Aorta (tissue), 5 donors: ENCODE results near the gene TNFRSF1A. TPM values are rescaled to one million over a fixed set of nuclear protein-coding genes. Genes with fewer than 3 reads are reported as not detected.

Experiments used
- ATAC-seq: fragments of 200-7000 bp; cut with Tn5 transposase; one replicate; pipeline ENCODE4 v1.9.1; 2022; ENCODE audit warnings: moderate library complexity; ENCODE audit not compliant: low FRiP score
- DNase-seq, 2 donors: peaks; one replicate each; pipeline ENCODE4 v3.0.0-alpha.2; 2020
- H3K27ac ChIP-seq, 2 donors: one replicate each; pipeline ENCODE4 v1.5.1; 2013; ENCODE audit warnings: low read length in 2 of 2, mild to moderate bottlenecking in 2 of 2, moderate library complexity in 2 of 2, control low read depth in 1 of 2, inconsistent platforms in 1 of 2, low read depth in 1 of 2
- H3K27me3 ChIP-seq, 2 donors: one replicate each; pipeline ENCODE4 v1.6.1; 2013; ENCODE audit warnings: control low read depth in 1 of 2, low read length in 1 of 2, mild to moderate bottlenecking in 1 of 2, moderate library complexity in 1 of 2; ENCODE audit not compliant: insufficient read depth in 2 of 2, control insufficient read depth in 1 of 2
- H3K36me3 ChIP-seq, 2 donors: one replicate each; pipeline ENCODE4 v1.6.1; 2013; ENCODE audit warnings: control low read depth in 1 of 2, low read length in 1 of 2, mild to moderate bottlenecking in 1 of 2; ENCODE audit not compliant: insufficient read depth in 2 of 2, control insufficient read depth in 1 of 2
- H3K4me1 ChIP-seq, 2 donors: one replicate each; pipeline ENCODE4 v1.6.1; 2013; ENCODE audit warnings: low read length in 2 of 2, control low read depth in 1 of 2, mild to moderate bottlenecking in 1 of 2, moderate library complexity in 1 of 2; ENCODE audit not compliant: insufficient read depth in 2 of 2, control insufficient read depth in 1 of 2
- H3K4me3 ChIP-seq, 2 donors: one replicate each; pipeline ENCODE4 v1.5.1; 2013; ENCODE audit warnings: low read length in 2 of 2, control low read depth in 1 of 2, mild to moderate bottlenecking in 1 of 2
- H3K9me3 ChIP-seq: one replicate; pipeline ENCODE4 v1.6.1; 2013; ENCODE audit warnings: mild to moderate bottlenecking, low read length; ENCODE audit not compliant: control insufficient read depth
- WGBS, 2 donors: extraction: QIAGEN DNeasy Blood & Tissue Kit; methylation state at CpG; one replicate each; pipeline ENCODE4 v1.1.7; 2013; 5-methylcytosine and 5-hydroxymethylcytosine counted together
- intact Hi-C, 2 donors: fragments of 100-400 bp; cut with DNase I; formaldehyde crosslinking; loops; one replicate each; pipeline versions ENCODE4 v1.14.2 to v1.15.0; 2022
- polyA plus RNA-seq, 2 donors: library from polyadenylated mRNA; stranded (reverse); fragments of 200-250 nt; gene quantifications; one replicate each; pipeline ENCODE4 v1.2.3, GENCODE V29; 2013
- total RNA-seq, 2 donors: library from RNA; stranded (reverse); fragmentation: NEBNext Ultra II Directional; extraction: Animal tissue kit (Norgen Biotek cat#: 25700); gene quantifications; one replicate each; pipeline ENCODE4 v1.2.1, GENCODE V29; 2021
- donor health status: healthy with polysubstance abuse.
- donor health status: Bipolar disorder and iron deficiency.
- donor health status: DM: no; HTN: no; CAD: no.
- donor health status: DM: no; HTN: no; CAD: no.
- donor health status: DM: yes; HTN: yes; CAD: no.

The TNFRSF1A gene
- total and polyA plus RNA-seq, 4 donors: 36.9 to 236 (median 151) TPM

GRCh38 chr12:6285063-6285477 is 56.8 kb downstream of the TNFRSF1A start:
- DNase-seq (peak in 1 of 2 donors; percentile 78), ATAC-seq (peak; percentile 90)
- WGBS, 2 donors: 1% methylated on average over 8 of the region's 8 CpGs
- intact Hi-C loops: loop anchor here (1.0 to 2.0 kb wide), 4 partner anchors 222 to 297 kb away; no protein-coding TSS in a partner anchor
- no peak overlapping the region for H3K27ac ChIP-seq
- no peak overlapping the region for H3K4me3 ChIP-seq
- no peaks in the 10 kb centered on the region for H3K4me1 ChIP-seq
- no peaks in the 10 kb centered on the region for H3K9me3 ChIP-seq
- no peaks in the 10 kb centered on the region for H3K27me3 ChIP-seq
- no peaks in the 10 kb centered on the region for H3K36me3 ChIP-seq

- Histone ChIP-seq H3K4me1 (no peaks in the 10 kb centered on the region), H3K27me3 (no peaks in the 10 kb centered on the region), H3K36me3 (no peaks in the 10 kb centered on the region), H3K27ac (no peak overlapping the region), H3K4me3 (no peak overlapping the region), H3K9me3 (no peaks in the 10 kb centered on the region)
- 85 to 90% methylated on average over 12 of the region's 12 CpGs for WGBS, 2 donors
- intact Hi-C loops: loop anchor here in 1 of 2 donors (2.0 kb wide), 2 partner anchors 221 to 295 kb away; no protein-coding TSS in a partner anchor
- DNase-seq (peak in 1 of 2 donors; percentile 73), ATAC-seq (no peak)
These were observed 57.6 kb downstream of the TNFRSF1A start for GRCh38 chr12:6284273-6284672.

DNA sequence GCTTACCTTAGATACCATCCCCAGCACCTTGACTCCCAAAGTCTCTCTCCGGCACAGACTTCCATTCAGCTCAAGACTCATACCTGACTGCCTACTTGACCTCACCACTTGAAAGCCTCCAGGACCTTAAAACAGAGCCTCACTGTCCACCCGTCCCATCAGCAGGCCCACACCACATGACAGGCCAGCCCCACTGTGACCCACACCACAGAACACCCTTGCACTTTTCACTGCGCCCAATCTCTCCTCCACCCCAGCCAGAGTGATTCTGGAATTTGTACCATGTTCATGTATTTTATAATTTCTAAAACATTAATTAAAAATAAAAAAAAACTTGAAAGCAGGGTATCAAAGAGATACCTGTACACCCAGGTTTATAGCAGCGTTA is 59.4 kb downstream of the TNFRSF1A start:
- H3K4me1 ChIP-seq: no peaks in the 10 kb centered on the region
- H3K27me3 ChIP-seq: no peaks in the 10 kb centered on the region
- H3K27ac ChIP-seq: no peak overlapping the region
- H3K4me3 ChIP-seq: no peak overlapping the region
- no peaks in the 10 kb centered on the region for H3K9me3 ChIP-seq
- WGBS, 2 donors: 92 to 93% methylated on average over 4 of the region's 4 CpGs
- H3K36me3 ChIP-seq: no peaks in the 10 kb centered on the region
- intact Hi-C loops: no loop called here
- ATAC-seq (no peak), DNase-seq (peak in 1 of 2 donors; percentile 55)

DNA sequence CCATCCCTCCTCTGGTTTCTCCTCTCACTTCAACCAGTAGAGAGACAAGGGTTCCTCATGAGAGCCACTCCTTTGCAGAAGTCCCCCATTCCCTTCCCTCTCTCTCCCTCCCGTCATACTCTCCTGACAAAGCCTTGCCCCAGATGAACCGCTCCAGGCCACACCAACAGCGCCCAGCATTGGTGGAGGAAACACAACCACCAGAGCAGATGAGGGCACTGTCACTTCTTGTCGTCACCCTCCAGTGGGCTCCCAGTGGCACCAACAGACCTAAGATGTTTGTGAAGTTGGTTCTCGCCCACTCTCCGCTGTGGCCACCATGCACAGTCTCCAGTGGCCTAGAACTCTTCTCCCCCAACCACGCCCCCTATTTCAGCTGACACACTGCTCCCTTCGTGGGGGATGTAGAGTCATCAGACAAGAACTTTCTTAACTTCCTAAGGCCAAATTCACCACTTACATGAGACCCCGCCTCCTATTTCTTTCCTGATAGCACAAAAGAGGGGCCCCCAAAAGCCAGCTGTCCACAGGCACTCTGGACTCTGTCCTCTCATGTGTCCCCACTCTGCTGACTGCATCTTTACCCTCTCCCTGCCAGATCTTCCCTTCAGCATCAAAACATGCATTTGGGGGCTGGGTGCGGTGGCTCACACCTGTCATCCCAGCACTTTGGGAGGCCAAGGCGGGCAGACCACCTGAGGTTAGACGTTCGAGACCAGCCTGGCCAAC is 60.6 kb downstream of the TNFRSF1A start:
- intact Hi-C loops: loop anchor here (1.0 to 2.0 kb wide), 2 partner anchors 81 to 86 kb away; partner anchors contain the start of gene CD9 (in 1 of the 2)
- no peak overlapping the region for H3K27ac ChIP-seq

DNA sequence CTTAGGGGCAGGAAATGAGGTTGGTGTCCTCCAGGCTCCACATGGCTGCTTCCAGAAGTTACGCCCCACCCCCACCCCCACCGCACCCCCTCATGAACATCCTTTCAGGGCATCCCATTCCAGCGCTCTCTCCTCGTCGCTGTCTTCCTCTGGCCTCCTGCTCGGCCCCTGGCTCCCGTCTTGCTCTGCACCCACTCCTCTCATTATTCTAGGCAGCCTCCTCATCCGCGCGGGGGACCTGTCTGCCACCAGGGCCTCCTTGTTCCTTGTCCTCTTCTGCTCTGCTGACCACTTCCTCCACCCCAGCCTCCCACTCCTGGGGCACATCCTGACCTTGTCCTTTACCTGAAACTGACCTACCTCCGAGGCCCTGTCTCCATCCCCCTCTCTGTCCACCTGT is 61.2 kb downstream of the TNFRSF1A start:
- Histone ChIP-seq H3K9me3 (no peaks in the 10 kb centered on the region), H3K27ac (peak overlapping the region in 1 of 2 donors; percentile 72), H3K4me1 (no peaks in the 10 kb centered on the region), H3K4me3 (no peak overlapping the region), H3K36me3 (no peaks in the 10 kb centered on the region), H3K27me3 (no peaks in the 10 kb centered on the region)
- DNase-seq: peak in 1 of 2 donors; percentile 71
- intact Hi-C loops: loop anchor here (1.0 to 2.0 kb wide), 2 partner anchors 80 to 86 kb away; partner anchors contain the start of gene CD9 (in 1 of the 2)
- no peak for ATAC-seq
- WGBS, 2 donors: 93 to 94% methylated on average over 11 of the region's 11 CpGs

More for the DNA sequence above, 60.6 kb downstream of the TNFRSF1A start:
- 95 to 97% methylated on average over 13 of the region's 13 CpGs for WGBS, 2 donors
- ATAC-seq (no peak), DNase-seq (peak in 1 of 2 donors; percentile 48)
- no peaks in the 10 kb centered on the region for H3K4me1 ChIP-seq
- no peaks in the 10 kb centered on the region for H3K36me3 ChIP-seq
- no peak overlapping the region for H3K4me3 ChIP-seq
- H3K27me3 ChIP-seq: no peaks in the 10 kb centered on the region
- H3K9me3 ChIP-seq: no peaks in the 10 kb centered on the region

DNA sequence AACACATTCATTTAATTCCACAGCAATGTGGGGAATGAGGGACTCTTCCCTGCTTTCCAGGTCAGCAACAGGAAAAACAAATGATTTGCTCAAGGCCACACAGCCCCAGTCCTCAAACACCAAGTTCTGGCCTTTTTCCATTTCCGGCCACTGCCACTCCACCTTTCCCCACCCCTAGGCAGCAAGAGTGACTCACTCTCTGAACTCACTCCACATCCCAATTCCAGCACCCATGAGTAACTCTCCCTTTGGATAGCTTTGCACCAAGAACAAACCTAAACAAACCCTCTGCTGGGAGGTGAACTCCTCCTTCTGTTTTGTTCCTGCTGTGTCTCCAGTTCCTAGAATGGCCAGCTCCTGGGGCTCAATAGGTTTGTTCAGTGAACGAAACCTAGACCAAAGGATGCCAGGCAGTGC is 61.8 kb downstream of the TNFRSF1A start:
- DNase-seq (peak in 1 of 2 donors; percentile 80), ATAC-seq (peak; percentile 60)
- 5 to 7% methylated on average over 2 of the region's 2 CpGs for WGBS, 2 donors
- Histone ChIP-seq H3K9me3 (no peaks in the 10 kb centered on the region), H3K27ac (peak overlapping the region in 1 of 2 donors; percentile 72), H3K4me1 (no peaks in the 10 kb centered on the region), H3K4me3 (no peak overlapping the region), H3K36me3 (no peaks in the 10 kb centered on the region), H3K27me3 (no peaks in the 10 kb centered on the region)
- intact Hi-C loops: loop anchor here in 1 of 2 donors (2.0 kb wide), 1 partner anchor 85 kb away; no protein-coding TSS in a partner anchor

DNA sequence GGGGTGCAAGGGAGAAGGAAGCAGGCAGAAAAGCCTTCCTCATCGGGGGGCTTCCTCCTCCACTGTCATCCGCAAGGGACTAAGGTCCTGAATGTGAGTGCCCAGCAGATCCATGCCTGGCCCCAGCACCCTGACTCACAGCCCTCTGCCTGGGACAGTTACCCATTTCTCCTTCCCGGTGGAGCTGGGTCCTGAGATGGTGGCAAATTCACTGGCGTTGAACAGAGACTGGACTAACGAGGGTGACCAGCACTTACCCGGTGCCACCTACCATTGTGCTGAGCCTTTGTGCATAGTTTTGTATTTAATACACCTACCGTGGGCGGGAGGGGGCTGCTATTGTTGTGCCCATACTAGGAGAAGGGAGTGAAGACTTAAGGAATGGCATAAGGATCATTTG is 62.2 kb downstream of the TNFRSF1A start:
- Histone ChIP-seq H3K9me3 (no peaks in the 10 kb centered on the region), H3K27me3 (no peaks in the 10 kb centered on the region), H3K4me1 (no peaks in the 10 kb centered on the region), H3K27ac (peak overlapping the region in 1 of 2 donors; percentile 55), H3K36me3 (no peaks in the 10 kb centered on the region), H3K4me3 (no peak overlapping the region)
- intact Hi-C loops: loop anchor here (2.0 kb wide), 2 partner anchors 51 to 85 kb away; no protein-coding TSS in a partner anchor
- ATAC-seq (no peak), DNase-seq (no peak)
- 72 to 75% methylated on average over 8 of the region's 8 CpGs for WGBS, 2 donors

DNA sequence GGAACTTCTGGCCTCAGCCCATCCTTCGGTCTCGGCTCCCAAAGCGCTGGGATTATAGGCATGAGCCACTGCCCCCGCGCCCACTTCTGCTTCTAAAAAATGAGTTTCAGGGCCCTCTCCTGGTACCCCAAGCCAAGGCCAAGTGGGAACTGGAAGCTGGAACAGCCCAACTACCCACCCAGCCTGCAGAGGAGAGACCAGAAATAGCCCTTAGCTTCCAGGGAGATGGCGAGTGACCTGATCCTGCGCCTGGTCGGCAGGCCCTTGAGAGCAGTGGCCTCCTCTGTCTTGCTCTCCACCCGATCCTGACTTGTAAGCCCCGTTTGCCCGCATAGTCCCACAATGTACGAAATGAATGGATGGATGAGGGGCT is 62.6 kb downstream of the TNFRSF1A start:
- Histone ChIP-seq H3K27me3 (no peaks in the 10 kb centered on the region), H3K27ac (peak overlapping the region in 1 of 2 donors; percentile 55), H3K4me3 (no peak overlapping the region), H3K4me1 (no peaks in the 10 kb centered on the region), H3K36me3 (no peaks in the 10 kb centered on the region), H3K9me3 (no peaks in the 10 kb centered on the region)
- ATAC-seq (no peak), DNase-seq (no peak)
- WGBS, 2 donors: 91 to 93% methylated on average over 12 of the region's 12 CpGs
- intact Hi-C loops: loop anchor here (2.0 kb wide), 1 partner anchor 50 kb away; no protein-coding TSS in a partner anchor
